NB4 (cell line): ENCODE results near the gene ANKRD34B.

Experiments used
- CTCF ChIP-seq: IDR thresholded peaks from one replicate; pipeline ENCODE4 v1.5.1; 2012; ENCODE audit warnings: low read depth, low read length
- POLR2A ChIP-seq: IDR thresholded peaks from 2 replicates; pipeline ENCODE4 v1.6.1; 2011; ENCODE audit warnings: mild to moderate bottlenecking; ENCODE audit not compliant: insufficient read length; ENCODE audit errors: extremely low read depth

GRCh38 chr5:80609692-80610091 lies 39.6 kb upstream of the ANKRD34B start:
- TF ChIP-seq POLR2A, result no peak
- no peak for TF ChIP-seq CTCF
